Spleen (tissue), 11 donors: ENCODE measurements around the gene CDC23. TPM values are rescaled to one million over a fixed set of nuclear protein-coding genes. Genes with fewer than 3 reads are reported as not detected.
"Not testable (repeated sequence)": the region's sequence is repeated elsewhere in the genome, so short reads cannot be mapped to it uniquely, and the experiment has no call there.

ENCODE experiments used
- DNase-seq: peaks from one replicate; pipeline ENCODE4 v3.0.0-alpha.2; 2020
- H3K27ac ChIP-seq, 8 donors: fragments of 200-600 bp; sonication (generic) in 7 of 8; 1 replicate in 4 of 8; 2 replicates in 4 of 8; pipeline versions ENCODE4 v1.5.0 to v1.8.0; 2016 to 2021; ENCODE audit warnings: inconsistent platforms in 4 of 8, mild to moderate bottlenecking in 4 of 8, moderate library complexity in 1 of 8
- H3K27me3 ChIP-seq, 7 donors: fragments of 200-600 bp; sonication (generic) in 6 of 7; replicated peaks in 1 of 7; 1 replicate in 4 of 7; 2 replicates in 3 of 7; pipeline versions ENCODE4 v1.5.0 to v1.8.0; 2016 to 2021; ENCODE audit warnings: inconsistent platforms in 3 of 7, mild to moderate bottlenecking in 1 of 7
- H3K36me3 ChIP-seq, 6 donors: fragments of 200-600 bp; sonication (generic) in 5 of 6; 1 replicate in 4 of 6; 2 replicates in 2 of 6; pipeline versions ENCODE4 v1.5.0 to v1.8.0; 2016 to 2021; ENCODE audit warnings: inconsistent platforms in 2 of 6
- H3K4me1 ChIP-seq, 6 donors: fragments of 200-600 bp; sonication (generic) in 5 of 6; 1 replicate in 3 of 6; 2 replicates in 3 of 6; pipeline versions ENCODE4 v1.5.0 to v1.8.0; 2016 to 2021; ENCODE audit warnings: inconsistent platforms in 3 of 6
- H3K4me3 ChIP-seq, 8 donors: fragments of 200-600 bp; sonication (generic) in 7 of 8; 1 replicate in 4 of 8; 2 replicates in 4 of 8; pipeline versions ENCODE4 v1.5.0 to v1.8.0; 2016 to 2021; ENCODE audit warnings: inconsistent platforms in 4 of 8, mild to moderate bottlenecking in 4 of 8, moderate library complexity in 2 of 8
- H3K9me3 ChIP-seq, 8 donors: fragments of 200-600 bp; sonication (generic) in 7 of 8; 1 replicate in 4 of 8; 2 replicates in 4 of 8; pipeline versions ENCODE4 v1.5.0 to v1.8.0; 2016 to 2021; ENCODE audit warnings: inconsistent platforms in 4 of 8
- POLR2A ChIP-seq, 3 donors: fragments of 450-650 bp; IDR thresholded peaks; one replicate each; pipeline ENCODE4 v1.5.1; 2017; ENCODE audit warnings: antibody characterized with exemption in 3 of 3, mild to moderate bottlenecking in 1 of 3
- POLR2AphosphoS5 ChIP-seq, 3 donors: sonication (generic); formaldehyde crosslinking; IDR thresholded peaks; one replicate each; pipeline ENCODE4 v1.5.1; 2017; ENCODE audit warnings: antibody characterized with exemption in 3 of 3
- WGBS, 5 donors: extraction: QIAGEN DNeasy Blood & Tissue Kit in 3 of 5; methylation state at CpG; one replicate each; pipeline versions ENCODE4 v1.1.5 to v1.1.7; 2013 to 2018; 5-methylcytosine and 5-hydroxymethylcytosine counted together
- intact Hi-C: fragments of 100-400 bp; cut with DNase I; formaldehyde crosslinking; loops from one replicate; pipeline ENCODE4 v1.15.0; 2023; ENCODE audit warnings: low total_unique reads
- polyA plus RNA-seq, 3 donors: library from polyadenylated mRNA; stranded (reverse); fragments of 200-250 nt; gene quantifications; one replicate each; pipeline ENCODE4 v1.2.1, GENCODE V29; 2013
- total RNA-seq, 7 donors: library from RNA; depleted of rRNA in 3 of 7; stranded (reverse); fragments of >200 nt in 3 of 7; fragmentation: NEBNext Ultra II Directional in 4 of 7; extraction: Animal tissue kit (Norgen Biotek cat#: 25700) in 4 of 7; gene quantifications; one replicate each; pipeline versions ENCODE4 v1.1.0 to v1.2.1, GENCODE V29; 2016 to 2021
- TF ChIP-seq, protein P1 (sequence below), 11 experiments: fragments of 200-600 bp in 7 of 11; fragments of 450-650 bp in 4 of 11; sonication (generic) in 4 of 11; IDR thresholded peaks in 8 of 11; conservative IDR thresholded peaks in 3 of 11; 1 replicate in 7 of 11; 2 replicates in 4 of 11; pipeline versions ENCODE4 v1.4.0 to v1.8.0; 2016 to 2021; ENCODE audit warnings: antibody characterized with exemption in 11 of 11, inconsistent platforms in 4 of 11, mild to moderate bottlenecking in 1 of 11
- donor health status: healthy with polysubstance abuse.
- donor health status: DM: no; HTN: no; CAD: no; lungs with moderate emphysema.
- donor health status: DM: no; HTN: no; CAD: no.
- donor health status: Bipolar disorder and iron deficiency.
- donor health status: healthy.
- donor health status: DM: no; HTN: no; CAD: no.
- donor health status: DM: yes; HTN: yes; CAD: no.

CDC23 gene
- total and polyA plus RNA-seq, 10 donors: 8.7 to 28.6 (median 23.0) TPM

DNA sequence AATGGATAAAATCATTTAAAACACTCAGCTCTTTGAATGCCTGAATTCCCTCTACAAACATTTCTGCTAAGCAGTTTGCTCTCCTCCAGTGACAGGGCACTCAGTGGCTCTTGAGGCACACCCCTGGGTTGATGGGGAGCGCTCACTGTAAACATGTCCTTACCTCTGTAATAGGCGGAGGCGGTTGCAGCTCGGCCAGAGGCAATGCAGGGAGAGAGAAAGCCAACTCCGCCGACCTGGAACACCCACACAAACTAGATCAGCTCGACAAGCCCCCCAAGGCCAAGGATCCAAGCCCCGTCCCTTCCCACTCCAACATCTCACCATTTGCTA, 329 bp downstream of the CDC23 start:
- WGBS, 5 donors: 0 to 3% (median 0%) methylated on average over 1 to 8 of the region's 8 CpGs

DNA sequence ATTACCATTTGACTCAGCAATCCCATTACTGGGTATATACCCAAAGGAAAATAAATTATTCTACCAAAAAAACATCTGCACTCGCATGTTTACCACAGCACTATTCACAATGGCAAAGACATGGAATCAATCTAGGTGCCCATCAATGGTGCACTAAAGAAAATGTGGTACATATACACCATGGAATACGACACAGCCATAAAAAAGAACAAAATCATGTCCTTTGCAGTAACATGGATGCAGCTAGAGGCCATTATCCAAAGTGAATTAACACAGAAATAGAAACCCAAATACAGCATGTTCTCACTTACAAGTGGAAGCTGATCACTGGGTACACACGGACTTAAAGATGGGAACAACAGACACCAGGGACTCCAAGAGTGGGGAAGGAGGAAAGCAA, 2.1 kb downstream of the CDC23 start:
- DNase-seq: no peak
- Histone ChIP-seq H3K36me3 (peaks cover 0 to 52% (median 8%) of the 10 kb centered on the region in 6 donors), H3K27me3 (no peaks in the 10 kb centered on the region), H3K4me3 (no peak overlapping the region), H3K27ac (no peak overlapping the region), H3K9me3 (no peaks in the 10 kb centered on the region), H3K4me1 (peaks cover 22 to 46% (median 35%) of the 10 kb centered on the region in 6 donors)
- WGBS, 5 donors: 85 to 94% (median 92%) methylated on average over 3 of the region's 3 CpGs
- TF ChIP-seq POLR2A (IDR thresholded peaks at IDR 0.05) (no peak), POLR2AphosphoS5 (IDR thresholded peaks at IDR 0.05) (no peak)
- TF ChIP-seq, protein P1, sequence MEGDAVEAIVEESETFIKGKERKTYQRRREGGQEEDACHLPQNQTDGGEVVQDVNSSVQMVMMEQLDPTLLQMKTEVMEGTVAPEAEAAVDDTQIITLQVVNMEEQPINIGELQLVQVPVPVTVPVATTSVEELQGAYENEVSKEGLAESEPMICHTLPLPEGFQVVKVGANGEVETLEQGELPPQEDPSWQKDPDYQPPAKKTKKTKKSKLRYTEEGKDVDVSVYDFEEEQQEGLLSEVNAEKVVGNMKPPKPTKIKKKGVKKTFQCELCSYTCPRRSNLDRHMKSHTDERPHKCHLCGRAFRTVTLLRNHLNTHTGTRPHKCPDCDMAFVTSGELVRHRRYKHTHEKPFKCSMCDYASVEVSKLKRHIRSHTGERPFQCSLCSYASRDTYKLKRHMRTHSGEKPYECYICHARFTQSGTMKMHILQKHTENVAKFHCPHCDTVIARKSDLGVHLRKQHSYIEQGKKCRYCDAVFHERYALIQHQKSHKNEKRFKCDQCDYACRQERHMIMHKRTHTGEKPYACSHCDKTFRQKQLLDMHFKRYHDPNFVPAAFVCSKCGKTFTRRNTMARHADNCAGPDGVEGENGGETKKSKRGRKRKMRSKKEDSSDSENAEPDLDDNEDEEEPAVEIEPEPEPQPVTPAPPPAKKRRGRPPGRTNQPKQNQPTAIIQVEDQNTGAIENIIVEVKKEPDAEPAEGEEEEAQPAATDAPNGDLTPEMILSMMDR (IDR thresholded peaks at IDR 0.05 in 8 of 11, conservative IDR thresholded peaks at IDR 0.05 in 3 of 11): no peak
- intact Hi-C loops: no loop called here

More for the DNA sequence above, 329 bp downstream of the CDC23 start:
- DNase-seq: no peak
- intact Hi-C loops: no loop called here
- H3K9me3 ChIP-seq: no peaks in the 10 kb centered on the region
- H3K36me3 ChIP-seq: peaks cover 0 to 34% (median 6%) of the 10 kb centered on the region in 6 donors
- H3K4me3 ChIP-seq: peak overlapping the region; percentile 91 to 99 (median 96)
- H3K27ac ChIP-seq: peak overlapping the region in 7 of 8 donors; percentile 74 to 90 (median 85)
- H3K4me1 ChIP-seq: peaks cover 22 to 46% (median 35%) of the 10 kb centered on the region in 6 donors
- H3K27me3 ChIP-seq: no peaks in the 10 kb centered on the region
- TF ChIP-seq, protein P1 (IDR thresholded peaks at IDR 0.05 in 8 of 11, conservative IDR thresholded peaks at IDR 0.05 in 3 of 11): no peak
- no peak for TF ChIP-seq POLR2A (IDR thresholded peaks at IDR 0.05)
- no peak for TF ChIP-seq POLR2AphosphoS5 (IDR thresholded peaks at IDR 0.05)

- H3K4me1 ChIP-seq, H3K27ac ChIP-seq, H3K27me3 ChIP-seq, intact Hi-C loops, H3K9me3 ChIP-seq, H3K4me3 ChIP-seq, DNase-seq: not testable (repeated sequence)
- H3K36me3 ChIP-seq: peaks cover 3 to 96% (median 84%) of the 10 kb centered on the region in 6 donors
- WGBS, 5 donors: 76 to 90% (median 86%) methylated on average over 6 to 8 of the region's 8 CpGs
Observed at GRCh38 chr5:138193859-138194258, 19.3 kb downstream of the CDC23 start.

DNA sequence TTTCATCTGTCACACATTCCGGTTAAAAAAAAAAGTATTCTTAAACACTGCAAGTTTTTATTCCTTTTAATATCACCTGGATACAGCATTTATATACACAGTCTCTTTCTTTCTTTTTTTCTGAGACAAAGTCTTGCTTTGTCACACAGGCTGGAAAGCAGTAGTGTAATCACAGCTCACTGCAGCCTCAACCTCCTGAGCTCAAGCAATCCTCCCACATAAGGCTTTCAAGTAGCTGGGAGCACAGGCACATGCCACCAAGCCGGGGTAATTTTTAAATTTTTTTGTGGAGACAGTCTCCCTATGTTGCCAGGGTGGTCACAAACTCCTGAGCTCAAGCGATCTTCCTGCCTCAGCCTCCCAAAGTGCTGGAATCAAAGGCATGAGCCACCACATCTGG, 20.3 kb downstream of the CDC23 start:
- Histone ChIP-seq H3K27ac (no peak overlapping the region), H3K4me1 (no peaks in the 10 kb centered on the region), H3K27me3 (no peaks in the 10 kb centered on the region), H3K36me3 (peaks cover 3 to 96% (median 84%) of the 10 kb centered on the region in 6 donors), H3K4me3 (no peak overlapping the region), H3K9me3 (no peaks in the 10 kb centered on the region)
- TF ChIP-seq, protein P1 (IDR thresholded peaks at IDR 0.05 in 8 of 11, conservative IDR thresholded peaks at IDR 0.05 in 3 of 11): no peak
- TF ChIP-seq POLR2AphosphoS5 (IDR thresholded peaks at IDR 0.05) (no peak), POLR2A (IDR thresholded peaks at IDR 0.05) (no peak)
- WGBS, 5 donors: 94 to 99% (median 97%) methylated on average over 3 of the region's 3 CpGs
- intact Hi-C loops: no loop called here
- DNase-seq: no peak

DNA sequence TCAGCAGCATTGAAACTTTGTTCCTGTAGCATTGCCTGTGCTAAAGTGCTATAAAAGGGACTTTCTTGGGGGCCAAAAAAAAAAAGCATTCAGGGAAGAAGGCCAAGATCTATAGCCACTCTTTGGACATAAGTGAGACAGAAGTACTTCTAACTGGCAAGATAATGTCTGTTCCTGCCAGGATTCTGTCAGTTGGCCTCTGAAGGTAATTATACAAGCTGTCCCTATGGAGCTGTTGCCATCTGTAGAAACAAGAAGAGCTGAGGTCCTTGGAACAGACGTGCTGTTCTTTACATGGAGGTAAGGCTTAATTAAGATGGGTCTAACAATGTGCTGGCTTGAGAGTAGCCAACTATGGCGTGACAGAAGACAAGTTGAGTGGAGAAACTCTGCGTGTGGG, 24.5 kb downstream of the CDC23 start:
- Histone ChIP-seq H3K4me1 (peaks cover 0 to 9% (median 0%) of the 10 kb centered on the region in 6 donors), H3K27me3 (no peaks in the 10 kb centered on the region), H3K36me3 (peaks cover 3 to 100% (median 80%) of the 10 kb centered on the region in 6 donors), H3K4me3 (no peak overlapping the region), H3K9me3 (no peaks in the 10 kb centered on the region), H3K27ac (no peak overlapping the region)
- DNase-seq: no peak
- intact Hi-C loops: no loop called here
- 82 to 96% (median 91%) methylated on average over 3 of the region's 3 CpGs for WGBS, 5 donors
- TF ChIP-seq POLR2AphosphoS5 (IDR thresholded peaks at IDR 0.05): no peak
- TF ChIP-seq POLR2A (IDR thresholded peaks at IDR 0.05): no peak
- TF ChIP-seq, protein P1 (IDR thresholded peaks at IDR 0.05 in 8 of 11, conservative IDR thresholded peaks at IDR 0.05 in 3 of 11): no peak
